ACHN (cell line): ENCODE results near the gene METAP1.
A peak's percentile ranks its signal among the peaks of the same experiment; 100 is the strongest.
"Not testable (repeated sequence)": the region's sequence is repeated elsewhere in the genome, so short reads cannot be mapped to it uniquely, and the experiment has no call there.

Source experiments
- DNase-seq: peaks from one replicate; pipeline ENCODE4 v3.0.0-alpha.2; 2015
- in situ Hi-C: cut with HindIII; loops from 2 replicates; pipeline ENCODE4 v1.10.0; 2017; ENCODE audit warnings: low sequenced_read_pairs, low pct_ligation_motif_present, low pct_unique_long_range_greater_than_20kb

The METAP1 gene

DNA sequence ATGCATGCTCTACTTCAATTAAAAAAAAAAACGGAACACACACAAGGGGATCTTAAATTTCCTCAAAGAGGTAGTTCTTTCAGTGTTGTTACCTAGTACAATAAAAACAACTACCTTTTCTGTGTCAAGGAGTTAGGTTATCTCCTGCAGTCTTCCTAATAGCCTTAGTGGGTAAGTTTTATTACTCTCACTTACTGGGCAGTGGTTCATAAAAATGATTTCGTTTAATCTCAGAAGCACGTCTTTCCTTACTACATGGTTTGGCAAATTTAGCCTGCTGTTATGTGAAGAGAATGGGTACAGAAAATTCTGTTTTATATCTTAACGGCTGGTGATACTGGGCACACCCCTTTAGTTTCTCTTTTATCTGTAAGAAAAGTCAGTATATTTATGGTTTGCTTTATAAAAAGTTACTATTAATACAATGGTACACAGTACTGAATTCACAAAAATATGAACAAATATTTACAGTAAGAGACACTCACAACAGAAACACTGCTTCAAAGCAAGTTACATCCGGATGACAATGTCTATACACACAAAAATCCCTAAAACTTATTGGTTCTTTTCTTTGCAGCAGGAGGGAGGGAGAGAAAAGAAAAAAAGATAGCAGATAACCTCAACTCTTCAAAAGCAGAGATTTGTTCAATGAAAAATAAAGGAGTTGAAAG, 84.2 kb downstream of the METAP1 start:
- in situ Hi-C loops, result no loop called here

DNA sequence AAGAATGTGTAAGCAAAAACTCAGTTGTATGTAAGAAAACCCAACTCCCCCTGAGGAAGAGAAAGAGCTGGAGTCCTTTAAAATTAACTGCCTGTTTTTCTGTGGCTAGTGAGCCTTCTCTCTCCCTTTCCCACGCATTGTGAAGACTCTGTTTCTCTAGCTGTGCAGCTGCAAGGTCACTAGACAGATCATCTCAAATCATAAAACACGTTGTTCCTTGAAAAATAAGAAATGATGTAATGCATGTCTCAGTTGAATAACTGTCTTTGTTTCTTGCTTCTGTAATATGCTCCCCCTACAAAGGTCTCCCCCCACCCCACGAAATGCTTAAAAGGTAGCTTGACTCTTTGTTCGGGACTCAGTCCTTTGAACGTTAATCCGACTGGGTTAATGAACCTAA, 85.3 kb downstream of the METAP1 start:
- DNase-seq, in situ Hi-C loops: not testable (repeated sequence)

More for the DNA sequence above, 84.2 kb downstream of the METAP1 start:
- no peak for DNase-seq

DNA sequence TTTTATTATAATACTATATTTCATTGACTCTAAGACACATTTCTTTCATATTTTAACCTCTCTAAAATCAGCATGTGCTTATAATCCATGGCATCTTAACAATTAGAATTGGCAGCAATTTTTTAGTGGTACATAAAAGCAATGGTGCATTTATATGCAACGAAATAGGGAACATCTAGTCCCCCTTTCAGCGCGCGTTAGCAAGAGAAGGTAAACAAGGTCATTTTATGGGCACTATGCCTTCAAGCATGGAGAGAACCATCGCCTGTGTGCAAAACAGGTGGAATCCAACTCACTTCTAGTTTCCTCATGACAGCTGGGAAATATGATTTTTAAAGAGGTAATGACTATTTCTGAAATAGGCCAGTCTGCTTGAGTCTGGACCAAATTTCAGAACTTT, 86.7 kb downstream of the METAP1 start:
- DNase-seq, result no peak
- in situ Hi-C loops, result no loop called here

DNA sequence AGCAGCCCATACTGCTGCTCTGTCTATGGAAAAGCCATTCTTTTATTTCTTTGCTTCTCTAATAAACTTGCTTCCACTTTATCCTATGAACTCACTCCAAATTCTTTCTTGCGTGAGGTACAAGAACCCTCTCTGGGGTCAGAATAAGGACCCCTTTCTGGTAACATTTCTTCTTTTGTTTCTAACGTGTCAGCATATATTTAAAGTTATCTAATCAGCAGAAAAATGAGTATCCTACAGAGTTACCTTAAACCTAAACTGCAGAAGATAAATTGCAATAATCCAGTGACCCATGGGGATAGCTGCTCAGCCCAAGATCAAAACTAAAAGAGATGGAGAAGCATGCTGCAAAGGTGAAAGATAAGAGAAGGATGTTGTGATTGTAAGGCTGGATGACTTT, 89.1 kb downstream of the METAP1 start:
- in situ Hi-C loops, result no loop called here
- DNase-seq, result no peak

DNA sequence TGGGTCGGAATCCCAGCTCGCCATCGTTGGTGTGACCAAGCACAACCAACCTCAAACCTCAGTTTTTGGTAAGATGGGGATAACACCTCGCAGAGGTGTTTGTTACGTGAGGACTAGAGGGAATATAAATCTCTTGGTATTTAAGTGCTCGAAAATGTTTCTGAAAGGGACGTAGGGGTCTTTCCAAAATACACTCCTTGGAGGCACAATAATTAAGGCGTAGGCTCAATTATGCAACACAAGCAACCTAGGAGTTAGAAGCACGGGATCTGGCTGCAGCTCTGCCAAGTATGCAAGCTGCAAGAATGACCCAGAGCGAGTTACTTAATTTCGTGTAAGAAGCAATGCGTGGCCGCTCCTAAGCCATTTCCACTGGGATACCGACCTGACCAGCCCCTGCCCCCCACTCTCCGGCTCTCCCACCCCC, 92.5 kb downstream of the METAP1 start:
- in situ Hi-C loops, result no loop called here
- DNase-seq, result peak; percentile 56

DNA sequence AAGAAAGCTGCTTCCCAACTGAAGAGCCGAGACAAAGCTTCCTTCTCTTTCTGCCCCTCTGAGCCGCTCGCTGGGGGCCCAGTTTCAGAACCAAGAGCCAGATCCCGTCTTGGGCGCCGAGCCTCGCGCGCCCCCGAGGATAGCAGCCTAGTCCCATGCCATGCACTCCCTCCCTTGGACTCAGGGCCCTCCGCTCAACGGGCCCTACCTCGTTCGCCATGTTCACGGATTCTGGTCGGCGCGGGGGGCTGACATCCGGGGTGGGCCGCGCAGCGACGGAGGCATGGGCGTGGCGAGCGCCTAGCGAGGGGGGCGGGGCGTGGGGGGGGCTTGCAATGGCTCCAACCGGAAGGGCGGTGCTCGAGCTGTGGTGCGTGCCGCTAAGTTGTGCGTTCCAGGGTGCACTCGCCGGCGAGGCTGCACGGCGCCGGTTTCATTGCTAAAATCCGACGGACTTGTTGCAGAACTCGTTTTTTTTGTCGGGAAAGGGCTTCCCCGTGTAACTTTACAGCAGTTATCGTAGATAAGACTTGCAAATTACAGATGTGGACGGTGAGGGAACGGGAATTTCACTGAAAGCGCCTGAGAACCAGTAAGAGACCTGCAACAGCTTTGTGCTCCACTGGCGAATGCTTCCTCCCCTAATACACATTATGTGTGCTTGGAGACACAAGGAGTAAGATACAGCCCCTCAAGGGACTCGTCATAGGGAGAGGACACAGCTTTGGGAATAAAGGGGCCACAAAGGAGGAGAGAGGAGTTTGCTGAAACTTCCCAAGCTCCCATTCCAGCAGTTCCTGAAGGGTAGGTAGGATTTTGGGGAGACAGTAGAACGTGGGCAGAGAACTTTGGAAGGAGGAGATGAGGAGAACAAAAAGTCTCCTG, 93.2 kb downstream of the METAP1 start, which contains the start of gene ADH5:
TSS of gene ADH5 (minus strand) at position 308 of the 885 bp plus-strand sequence. CDS start at position 220, 88 bp downstream.
- DNase-seq, result peak; percentile 79
- in situ Hi-C loops, result no loop called here

DNA sequence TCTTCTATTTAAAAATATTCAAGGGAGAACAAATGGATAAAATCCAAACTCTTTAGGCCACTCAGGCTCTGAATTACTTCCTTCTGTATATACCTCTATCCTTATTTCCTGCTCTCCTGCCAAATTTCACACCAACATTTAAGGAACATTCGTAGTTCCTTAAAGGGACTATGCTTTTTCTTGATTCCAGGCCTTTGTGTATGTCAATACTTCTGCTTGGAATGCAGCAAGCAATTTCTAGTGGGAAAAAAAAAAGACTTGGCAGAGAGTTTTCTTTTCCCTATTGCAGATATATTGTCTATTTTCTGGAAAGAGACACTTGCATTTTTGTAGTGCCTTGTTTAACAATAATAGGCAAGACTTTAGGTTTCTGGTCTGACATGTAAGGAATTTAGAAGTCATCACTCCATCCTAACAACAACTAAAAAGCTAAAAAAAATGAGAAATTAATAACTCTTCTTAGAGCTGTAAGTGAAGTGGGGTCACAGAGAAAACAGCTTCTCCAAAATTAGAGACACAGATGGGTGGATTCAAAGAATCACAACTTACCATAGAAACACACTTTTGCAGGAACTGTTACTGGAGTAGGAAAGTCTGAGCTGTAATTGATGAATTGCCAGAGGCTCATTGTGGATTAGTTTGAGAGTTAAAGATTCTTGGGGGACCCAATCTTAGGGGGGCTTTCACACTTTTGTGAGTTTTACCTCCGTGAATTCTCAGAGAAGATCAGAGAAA, 95.1 kb downstream of the METAP1 start:
- no peak for DNase-seq
- in situ Hi-C loops, result no loop called here

DNA sequence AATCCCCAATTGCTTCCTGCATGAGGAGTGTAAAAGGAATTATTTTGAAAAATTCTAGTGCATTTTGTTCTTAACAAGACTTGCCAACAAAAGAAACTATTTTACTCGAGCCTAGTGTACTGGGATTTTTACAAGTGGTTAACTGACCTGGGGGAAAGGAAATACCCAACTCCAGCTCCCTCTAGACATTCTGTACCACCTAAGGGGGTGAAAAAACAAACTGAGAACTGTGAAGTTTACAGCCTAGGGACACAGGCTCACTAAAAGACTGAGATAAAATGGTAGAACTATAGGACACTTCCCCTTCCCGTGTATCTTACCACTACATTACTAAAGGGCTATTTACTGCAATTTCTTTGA, 95.7 kb downstream of the METAP1 start:
- no peak for DNase-seq
- in situ Hi-C loops, result no loop called here

DNA sequence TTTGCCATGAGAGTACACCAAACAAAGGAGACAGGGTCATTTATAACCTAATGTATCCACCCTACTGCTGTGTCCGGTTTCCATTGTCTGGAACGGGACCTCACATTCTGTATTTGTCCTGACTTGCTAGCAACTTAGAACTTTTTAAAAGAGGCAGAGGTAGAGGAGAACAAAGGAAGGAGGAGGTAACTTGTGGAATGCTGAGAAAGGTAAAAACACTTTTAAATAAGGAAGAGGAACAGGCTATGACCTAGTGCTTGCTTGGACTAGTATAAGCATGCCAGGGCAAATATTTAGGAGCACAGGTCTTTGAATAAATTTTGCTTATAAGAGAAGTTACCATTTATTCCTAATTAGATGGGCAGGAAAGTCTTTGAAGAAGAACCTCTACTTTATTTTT, 96.3 kb downstream of the METAP1 start:
- in situ Hi-C loops, result not testable (repeated sequence)

DNA sequence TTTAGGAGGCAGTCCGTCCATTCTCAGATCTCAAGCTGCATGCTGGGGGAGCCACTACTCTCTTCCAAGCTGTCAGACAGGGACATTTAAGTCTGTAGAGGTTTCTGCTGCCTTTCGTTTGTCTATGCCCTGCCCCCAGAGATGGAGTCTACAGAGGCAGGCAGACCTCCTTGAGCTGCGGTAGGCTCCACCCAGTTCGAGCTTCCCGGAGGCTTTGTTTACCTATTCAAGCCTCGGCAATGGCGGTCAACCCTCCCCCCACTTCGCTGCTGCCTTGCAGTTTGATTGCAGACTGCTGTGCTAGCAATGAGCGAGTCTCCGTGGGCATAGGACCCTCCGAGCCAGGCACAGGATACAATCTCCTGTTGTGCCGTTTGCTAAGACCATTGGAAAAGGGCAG, 103.8 kb downstream of the METAP1 start:
- in situ Hi-C loops, result no loop called here
- no peak for DNase-seq

More for the DNA sequence above, 96.3 kb downstream of the METAP1 start:
- not testable (repeated sequence) for DNase-seq

DNA sequence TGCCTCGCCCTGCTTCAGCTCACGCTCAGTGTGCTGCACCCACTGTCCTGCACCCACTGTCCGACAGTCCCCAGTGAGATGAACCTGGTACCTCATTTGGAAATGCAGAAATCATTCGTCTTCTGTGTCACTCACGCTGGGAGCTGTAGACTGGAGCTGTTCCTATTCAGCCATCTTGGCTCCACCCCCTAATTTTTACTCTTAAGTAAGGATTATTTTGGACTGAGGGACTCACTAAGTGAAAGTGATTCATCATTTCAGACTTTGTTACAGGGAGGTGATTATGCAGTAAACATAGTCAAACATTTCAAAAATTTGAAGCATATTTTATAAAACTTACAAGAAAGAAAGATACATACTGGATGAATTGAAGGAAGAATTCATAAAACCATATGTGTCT, 104.3 kb downstream of the METAP1 start:
- in situ Hi-C loops, DNase-seq: not testable (repeated sequence)

DNA sequence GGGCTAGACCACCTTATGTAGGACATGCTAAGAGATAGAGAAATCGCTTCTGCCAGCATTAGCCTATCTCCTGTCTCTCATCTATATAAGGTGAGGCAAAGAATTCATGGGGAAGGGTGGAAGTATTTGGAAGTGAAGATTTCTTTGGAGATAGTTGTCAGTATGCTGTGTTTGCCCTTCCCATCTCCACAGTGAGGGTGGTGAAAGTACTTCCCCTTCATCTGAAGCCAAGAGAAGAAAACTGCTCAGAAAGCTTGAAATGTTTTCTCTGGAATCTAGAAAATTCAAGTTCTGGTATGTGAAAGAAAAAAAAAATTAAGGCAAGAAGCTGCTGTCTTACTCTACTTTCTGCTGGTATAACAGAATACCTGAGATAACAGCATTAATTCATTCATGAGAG, 105.4 kb downstream of the METAP1 start:
- no peak for DNase-seq
- in situ Hi-C loops, result no loop called here

DNA sequence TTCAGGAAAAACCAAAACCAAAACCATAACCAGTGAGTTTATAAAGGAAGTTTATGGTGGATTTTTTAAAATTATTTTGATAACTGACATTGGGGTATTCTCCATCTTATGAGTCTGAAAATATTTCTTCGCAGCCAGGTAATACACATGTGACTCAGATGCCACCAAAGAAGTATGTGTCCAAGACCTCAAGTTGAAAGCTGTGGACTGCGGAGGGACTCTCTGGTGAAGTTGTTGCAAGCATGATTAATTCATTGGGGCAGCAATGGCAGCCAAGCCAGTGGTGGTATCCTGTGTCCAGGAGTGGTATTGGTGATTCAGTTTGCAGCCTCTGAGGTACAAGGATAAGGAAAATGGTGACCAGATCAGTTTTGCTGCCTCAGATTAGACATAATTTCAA, 107.1 kb downstream of the METAP1 start:
- no peak for DNase-seq
- in situ Hi-C loops, result no loop called here

DNA sequence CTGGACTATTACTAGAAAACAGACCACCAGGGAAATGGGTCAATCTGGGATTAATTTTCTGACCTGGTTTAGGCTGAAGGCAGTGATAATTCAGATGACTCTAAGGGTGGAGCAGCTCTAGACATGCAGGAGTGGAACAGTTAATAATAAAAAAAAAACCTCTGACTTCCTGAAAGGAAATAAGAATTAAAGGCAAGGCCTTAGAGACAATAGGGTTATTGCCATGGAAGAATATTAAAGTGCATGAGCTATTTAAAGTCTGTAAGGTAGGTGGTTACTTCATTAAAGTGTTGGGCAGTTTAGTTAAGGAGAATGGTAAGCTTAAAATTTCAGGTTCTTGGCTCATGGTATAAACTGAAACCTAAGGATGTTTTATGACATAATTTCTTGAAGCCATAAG, 107.6 kb downstream of the METAP1 start:
- in situ Hi-C loops, result no loop called here

DNA sequence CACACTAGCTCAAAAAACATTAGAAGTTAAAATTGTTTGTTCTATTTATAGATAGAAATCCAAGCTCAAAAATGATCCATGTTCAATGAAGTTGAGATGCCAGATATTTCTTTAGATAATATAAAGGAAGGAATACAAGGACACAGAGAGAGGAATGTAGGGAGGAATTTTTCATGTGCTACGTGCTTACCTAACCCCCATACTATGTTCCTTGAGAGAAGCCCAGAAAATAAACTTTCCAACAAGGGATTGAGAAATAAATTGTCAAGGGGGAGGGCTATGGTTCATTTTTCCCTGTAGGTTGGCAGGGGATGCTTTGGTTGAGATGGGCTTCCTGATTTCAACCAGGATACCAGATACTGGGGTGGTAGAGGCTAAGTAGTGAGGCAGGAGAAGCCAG, 108.6 kb downstream of the METAP1 start:
- in situ Hi-C loops, result no loop called here
- DNase-seq, result no peak

More for the DNA sequence above, 107.6 kb downstream of the METAP1 start:
- DNase-seq, result no peak

DNA sequence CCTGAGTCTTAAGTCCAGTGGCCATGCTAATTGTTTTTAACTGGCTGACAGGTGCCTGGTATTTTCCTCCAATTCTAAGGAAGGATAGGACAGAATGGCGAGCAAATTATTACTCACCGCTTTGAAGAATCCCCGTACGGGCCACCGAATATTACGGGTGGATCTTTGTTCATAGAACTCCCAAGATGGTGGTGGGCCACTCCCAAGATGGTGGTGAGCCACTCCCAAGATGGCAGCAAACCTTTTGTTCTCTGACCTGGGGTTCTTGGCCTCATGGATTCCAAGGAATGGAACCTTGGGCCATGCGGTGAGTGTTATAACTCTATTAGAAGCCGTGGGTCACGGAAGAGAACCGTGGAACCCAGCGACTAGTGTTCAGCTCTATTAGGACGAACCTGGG, 113.8 kb downstream of the METAP1 start:
- DNase-seq, result not testable (repeated sequence)

More for the DNA sequence above, 113.8 kb downstream of the METAP1 start:
- in situ Hi-C loops, result not testable (repeated sequence)
